ENCODE data around the gene TSPAN18.

Gene TSPAN18

DNA sequence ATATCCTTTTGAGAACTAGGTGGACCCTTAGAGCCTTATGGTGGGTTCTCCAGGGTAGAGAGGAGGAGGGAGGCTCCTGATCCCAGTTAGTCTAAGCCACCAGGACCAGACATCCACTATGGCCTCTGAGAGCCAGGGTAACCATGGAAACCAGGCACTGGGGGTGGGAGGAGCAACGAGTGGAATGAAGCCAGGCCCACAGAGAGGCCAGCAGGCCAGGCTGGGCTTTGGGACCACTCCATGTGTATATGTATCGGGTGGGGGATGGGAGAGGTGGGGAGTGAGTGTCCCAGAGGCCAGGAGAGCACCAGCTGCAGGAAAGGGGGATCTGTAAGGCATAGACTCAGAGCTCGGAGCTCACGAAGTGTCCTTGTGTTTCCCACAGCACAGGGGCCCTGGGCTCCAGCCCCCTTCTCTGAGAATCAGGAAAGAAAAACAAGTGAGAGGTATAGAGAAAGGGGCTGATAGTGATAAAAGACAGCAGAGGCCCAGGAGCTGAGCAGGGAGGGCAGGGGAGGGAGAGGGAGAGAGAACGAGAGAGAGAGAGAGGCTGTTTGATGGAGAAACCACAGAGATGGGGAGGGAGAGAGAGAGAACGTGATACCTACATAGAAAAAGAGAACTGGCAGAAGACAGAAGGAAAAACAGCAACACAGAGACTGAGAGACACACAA is 15.5 kb upstream of the TSPAN18 start:
- no peak for DNase-seq

DNA sequence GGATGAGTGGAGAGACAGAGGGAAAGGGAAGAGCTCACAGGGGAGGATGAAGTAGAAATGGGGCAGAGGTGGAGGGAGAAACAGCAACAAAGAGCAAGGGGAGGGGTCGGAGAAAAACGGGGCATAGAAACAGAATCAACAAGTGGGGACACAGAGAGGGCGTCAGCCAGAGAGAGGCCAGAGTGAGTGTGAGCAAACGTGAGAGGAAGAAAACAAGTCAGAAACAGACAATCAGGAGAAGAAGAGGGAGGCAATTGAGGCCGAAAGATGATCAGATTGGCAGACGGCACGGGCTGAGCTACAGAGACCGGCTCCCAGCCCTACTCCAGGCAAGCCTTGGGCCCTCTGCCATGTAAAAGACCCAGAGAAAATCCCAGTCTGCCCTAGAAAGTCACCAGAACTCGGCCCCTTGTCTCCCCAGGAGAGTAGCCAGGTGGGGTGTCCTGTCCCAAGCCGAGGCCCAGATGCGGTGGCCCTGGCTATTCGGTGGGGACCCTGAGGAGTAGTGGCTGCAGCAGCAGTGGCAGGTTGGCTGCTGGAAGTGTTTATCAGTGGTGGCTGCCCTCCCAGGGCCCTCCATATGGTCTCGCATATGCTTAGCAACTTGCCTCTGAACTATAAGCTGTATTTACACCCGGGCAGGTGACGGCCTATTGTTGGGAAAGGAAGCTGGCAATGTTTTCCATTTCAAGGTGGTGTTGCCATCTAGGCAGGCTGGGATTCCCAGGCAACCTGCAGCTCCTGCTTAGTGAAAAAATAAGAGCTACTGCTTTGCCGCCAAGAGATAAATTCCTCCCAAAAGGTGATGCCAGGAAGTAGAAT is 14.8 kb upstream of the TSPAN18 start:
- DNase-seq, result no peak

DNA sequence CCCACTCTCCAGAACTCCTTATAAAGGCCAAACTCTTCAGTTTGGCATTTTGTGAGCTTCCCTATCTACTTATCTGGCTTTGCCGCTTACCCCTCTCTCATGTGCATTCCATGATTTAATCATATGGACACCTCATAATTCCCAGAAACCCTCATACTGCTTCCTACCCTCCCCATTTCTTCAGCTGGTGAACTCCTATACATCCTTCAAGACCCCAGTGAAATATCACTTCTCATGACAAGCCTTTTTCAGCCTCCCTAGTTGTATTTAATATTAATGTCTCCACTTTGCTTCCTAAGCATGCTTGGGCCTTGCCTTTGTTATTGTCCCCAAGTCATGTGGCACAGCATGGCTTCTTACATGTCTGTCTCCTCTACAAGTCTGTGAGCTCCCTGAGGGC is 13.7 kb upstream of the TSPAN18 start:
- DNase-seq, result no peak

DNA sequence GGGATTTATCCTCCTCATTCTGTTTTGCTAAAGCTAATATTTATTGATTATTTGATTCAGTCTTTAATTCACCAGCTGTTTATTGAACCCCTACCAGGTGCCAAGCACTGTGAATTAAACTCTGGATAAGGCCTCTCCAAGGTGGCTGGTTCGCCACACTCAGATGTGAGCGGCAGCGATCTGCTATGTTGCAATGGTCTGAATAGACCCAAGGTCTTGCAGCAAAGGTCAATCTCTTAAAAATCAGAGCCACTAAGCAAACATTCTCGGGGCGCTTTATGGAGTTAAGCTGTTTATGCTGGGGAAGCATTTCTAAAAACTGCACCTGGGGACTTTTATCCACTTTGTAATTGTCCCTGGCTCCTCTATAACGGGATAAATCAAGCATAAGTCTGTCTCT is 10.5 kb upstream of the TSPAN18 start:
- no peak for DNase-seq

DNA sequence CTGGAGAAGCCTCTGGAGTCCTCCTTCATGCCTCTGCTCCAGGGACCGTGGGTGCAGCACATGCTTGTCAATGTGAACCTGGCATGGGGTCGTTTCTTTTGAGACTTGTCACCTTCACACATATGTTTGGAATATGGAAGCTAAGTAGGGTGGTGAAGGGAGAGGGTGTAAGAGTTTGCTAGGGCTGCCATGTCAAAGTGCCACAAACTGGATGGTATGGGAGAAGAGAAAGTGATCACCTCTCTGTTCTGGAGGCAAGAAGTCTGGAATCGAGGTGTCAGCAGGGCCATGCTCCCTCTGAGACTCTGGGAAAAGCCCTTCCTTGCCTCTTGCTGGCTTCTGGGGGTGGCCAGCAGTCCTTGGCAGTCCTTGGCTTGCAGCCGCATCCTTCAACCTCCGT is 8.7 kb upstream of the TSPAN18 start:
- DNase-seq, result no peak

DNA sequence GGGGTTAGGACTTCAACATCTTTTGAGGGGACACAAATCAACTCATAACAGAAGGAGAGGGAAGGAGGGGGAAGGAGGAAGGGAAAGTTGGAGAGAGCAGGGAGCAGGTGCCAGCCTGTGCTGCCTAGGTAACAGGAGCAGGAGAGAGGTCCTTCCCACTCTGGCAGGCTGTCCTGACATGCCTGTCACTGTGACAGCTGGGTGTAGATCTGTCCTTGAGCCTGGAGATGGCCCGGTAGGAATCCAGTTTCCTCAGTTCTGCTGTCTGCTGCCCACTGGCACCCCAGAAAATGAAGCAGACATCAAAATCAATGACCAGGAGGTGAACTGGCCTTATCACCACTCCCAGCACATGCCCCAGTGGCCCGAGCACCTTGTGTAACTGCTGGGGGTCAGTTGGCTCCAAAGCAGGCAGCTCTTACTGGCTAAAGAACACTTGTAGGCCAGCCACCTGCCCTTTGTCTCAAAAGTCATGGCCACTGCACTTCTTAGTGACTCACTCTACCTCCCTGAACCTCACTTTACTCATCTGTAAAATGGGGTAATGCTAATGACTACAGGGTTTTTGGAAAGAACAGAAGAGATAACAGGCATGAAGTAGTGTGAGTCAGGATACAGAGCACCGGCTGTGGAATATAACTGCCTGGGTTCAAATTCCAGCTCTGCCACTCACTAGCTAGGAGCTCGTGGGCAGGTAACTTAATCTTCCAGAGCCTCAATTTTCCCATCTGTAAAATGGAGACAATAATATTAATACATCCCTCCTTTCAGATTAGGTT is 8.0 kb upstream of the TSPAN18 start:
- DNase-seq, result no peak

DNA sequence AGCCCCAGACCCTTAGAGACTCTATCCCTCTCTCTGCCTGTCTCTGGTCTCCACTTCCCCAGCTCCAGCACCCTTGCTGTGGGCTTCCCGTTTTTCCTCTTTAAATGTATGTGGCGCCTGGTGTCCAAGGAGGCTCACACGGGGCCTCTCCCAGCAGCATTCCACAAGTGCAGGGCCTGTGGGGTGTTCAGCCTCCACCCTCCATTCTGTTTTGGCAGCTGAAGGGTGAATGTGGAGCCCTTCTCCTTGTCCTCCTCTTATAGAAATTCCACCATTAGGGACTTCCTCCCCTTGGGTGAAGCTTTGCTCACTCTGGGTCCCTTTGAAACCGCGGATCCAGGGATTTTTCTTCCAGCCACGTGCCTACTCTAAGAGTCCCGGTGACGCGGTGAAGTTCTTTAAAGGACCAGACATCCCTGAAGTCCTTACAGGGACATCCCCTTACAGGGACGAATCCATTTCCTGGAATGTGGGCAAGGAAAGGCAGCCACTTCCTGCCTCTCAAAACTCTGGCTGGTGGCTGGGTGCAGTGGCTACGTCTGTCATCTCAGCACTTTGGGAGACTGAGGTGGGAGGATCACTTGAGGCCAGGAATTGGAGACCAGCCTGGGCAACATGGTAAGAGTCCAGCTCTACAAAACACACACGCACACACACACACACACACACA is 1.6 kb upstream of the TSPAN18 start:
- DNase-seq, result no peak

DNA sequence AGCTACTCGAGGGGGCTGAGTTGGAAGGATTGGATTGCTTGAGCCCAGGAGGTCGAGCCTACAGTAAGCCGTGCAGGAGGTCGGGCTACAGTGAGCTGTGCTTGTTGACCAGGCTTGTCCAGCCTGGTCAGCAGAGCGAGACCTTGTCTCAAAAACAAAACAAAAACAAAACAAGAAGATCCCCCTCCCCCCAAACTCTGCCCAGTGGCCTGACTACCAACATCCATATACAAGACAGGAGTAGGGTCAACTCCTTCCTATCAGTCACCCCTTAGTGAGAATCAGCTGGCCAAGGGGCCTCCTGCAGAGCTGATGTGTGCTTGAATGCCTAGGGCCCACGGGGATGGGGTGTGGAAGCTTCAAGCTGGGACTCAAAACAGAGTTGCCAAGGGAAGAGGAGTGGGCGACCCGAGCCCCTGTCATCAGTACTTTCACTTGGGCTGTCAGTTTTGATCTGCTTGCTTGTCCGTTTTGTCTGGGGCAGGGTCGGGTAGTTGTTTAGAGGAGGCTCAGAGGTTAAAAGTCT is 942 bp upstream of the TSPAN18 start:
- DNase-seq, result no peak

DNA sequence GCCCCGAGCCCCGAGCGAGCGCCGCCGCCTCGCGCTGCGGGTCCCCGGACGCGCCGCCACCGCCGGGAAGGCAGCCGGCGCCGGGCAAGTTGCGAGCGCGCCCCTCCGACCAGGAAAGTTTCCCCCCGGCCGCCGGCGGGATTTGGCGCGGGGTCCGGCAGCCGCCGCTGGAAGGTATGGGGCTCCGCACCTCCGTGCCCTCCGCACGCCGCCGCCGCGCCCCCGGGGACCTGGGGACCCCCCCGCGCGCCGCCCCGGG is 281 bp downstream of the TSPAN18 start:
- DNase-seq, result peak in 1 of 2 donors; percentile 29

DNA sequence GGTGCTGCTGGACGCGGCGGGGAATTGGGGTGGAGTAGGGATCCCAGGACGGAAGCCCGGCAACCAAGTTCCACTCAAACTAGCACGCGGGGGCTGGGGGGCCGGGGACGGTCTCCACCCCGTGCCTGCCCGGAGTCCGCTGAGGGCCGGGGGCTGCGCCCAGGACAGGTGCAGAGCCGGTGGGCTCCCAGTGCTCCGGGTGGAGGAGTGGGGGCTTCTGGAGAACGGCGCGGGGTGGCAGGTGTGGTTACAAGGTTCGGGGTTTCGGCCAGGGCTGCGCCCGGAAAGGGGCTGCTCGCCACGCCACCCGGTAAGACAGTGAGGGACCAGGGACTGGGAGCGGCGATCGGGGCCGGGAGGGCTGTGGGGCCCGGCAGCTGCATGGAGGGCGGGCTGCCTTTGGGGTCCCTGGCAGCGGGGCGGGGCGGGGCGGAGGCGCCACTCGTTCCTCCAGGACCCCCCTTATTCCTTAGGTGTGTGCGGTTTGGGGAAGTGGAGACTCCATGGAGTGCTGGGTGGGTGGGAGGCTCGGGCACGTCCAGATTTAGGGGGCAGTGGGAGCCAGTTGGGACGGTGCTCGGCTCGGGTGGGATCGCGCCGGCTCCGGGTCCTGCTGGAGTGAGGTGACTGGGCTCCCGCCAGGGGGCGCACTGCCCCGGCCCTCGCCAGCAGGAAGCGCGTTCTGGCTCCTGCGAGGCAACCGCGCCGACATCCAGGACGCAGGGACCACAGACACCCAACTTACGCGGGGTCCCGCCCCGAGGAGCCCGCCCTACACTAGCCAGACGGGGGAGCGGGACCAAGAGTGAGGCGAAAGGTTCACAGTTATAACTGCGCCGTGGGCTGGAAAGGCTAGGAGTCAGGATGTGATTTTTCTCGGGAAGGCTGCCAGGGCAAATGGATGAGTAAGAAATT is 868 bp downstream of the TSPAN18 start:
- DNase-seq, result peak; percentile 83 to 87

DNA sequence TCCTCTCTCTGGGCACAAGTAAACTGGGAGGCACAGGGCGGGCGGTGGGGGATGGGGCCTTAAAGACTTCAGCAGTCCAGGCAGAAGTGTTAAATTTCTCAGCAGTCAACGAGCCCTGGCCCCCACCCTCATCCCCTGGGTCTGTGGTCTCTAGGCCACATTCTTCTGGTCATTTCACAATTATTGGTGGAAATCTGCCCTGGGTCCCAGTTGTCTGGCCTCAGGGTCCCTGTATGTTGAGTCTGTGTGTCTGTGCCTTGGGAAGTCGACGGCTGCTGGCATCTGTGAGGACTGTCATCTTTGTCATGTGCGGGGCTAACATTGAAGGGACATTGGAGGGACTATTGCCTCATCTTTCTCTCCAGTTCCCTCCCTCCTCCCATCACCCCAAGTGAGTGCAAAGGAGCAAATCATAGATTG is 1.7 kb downstream of the TSPAN18 start:
- DNase-seq, result peak in 1 of 2 donors; percentile 21

DNA sequence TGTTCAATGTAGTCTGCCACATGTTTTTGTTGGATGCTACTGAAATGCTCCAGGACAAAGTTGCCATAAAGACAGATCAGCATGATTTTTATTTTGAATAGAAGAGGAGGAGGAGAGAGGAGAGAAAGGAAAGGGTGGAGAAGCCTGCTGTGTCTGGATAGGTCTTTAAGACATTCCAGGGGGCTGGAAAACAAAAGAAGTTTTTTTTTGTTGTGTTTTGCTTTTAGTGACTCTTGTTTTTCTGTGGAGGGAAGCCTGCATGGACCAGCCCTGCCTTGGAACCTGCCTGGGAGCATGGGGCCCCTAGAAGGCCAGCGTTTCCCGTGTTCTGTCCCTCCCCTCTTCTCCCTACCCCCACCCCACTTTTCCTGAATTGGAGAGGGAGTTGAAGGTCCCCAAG is 2.3 kb downstream of the TSPAN18 start:
- no peak for DNase-seq

DNA sequence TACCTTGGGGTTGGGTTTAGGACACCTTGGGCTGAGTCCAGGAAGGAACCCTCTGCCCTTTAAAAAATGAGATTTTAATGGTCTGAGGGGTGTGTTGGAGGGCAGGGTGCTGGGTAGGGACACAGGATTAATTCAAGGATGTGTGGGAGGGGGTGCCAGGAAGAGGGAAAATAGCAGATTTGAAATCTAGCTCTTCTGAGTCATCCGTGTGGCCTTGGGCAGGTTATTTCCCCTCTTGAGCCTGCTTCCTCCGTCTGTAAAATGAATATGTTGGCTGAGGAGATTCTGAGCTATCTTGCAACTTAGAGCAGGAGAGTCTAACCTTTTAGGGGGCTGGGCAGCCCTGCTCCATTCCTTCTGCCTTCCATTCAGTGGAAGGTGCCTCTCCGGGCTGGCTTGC is 3.0 kb downstream of the TSPAN18 start:
- no peak for DNase-seq

DNA sequence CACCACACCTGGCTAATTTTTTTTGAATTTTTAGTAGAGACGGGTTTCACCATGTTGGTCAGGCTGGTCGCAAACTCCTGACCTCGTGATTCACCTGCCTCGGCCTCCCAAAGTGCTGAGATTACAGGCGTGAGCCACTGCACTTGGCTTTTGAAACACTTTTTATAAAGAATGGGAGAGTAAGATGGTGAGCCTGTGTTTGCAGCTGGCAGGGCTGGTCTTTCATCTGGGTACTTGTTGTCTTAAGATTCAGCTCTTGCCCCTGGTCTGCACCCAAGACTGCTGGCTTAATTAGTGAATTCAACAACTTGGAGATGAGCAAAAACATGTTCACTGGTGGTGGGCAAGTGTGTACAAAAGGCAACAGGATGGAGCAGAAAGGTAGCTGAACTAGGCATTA is 4.0 kb downstream of the TSPAN18 start:
- no peak for DNase-seq

DNA sequence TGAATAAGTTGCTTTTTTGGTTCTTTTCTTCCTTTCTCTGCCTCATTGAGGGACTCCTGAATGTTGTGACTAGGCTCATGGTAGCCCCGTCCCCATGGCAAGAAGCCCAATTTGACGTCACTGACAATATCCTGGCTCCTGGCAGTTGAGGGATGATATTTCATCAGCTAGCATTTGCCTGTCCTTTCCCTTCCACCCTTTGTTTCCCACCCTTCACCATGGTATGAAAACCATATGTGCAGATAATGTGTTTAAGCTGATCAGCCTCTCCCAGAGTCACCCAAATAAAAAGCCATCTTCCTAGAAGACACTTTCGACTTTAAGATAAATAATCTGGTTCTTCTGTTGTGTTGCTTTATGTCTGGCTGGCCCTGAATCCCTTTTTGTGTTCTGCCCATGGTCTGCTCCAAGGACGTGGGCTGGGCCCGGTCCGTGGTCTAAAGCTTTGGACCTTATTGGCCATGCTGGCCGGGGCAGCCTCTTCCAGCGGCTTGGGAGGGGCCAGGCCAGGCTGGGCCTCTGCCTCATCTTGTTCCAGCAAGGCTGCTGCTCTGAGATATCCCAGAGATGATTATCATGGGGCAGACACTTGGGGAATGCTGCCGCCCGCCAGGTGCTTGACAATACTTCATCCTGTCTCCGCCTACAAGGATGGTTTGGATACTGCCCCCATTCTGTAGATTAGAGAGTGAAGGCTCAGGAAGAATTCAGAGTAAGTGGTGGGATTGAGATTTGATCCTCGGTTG is 5.1 kb downstream of the TSPAN18 start:
- no peak for DNase-seq

DNA sequence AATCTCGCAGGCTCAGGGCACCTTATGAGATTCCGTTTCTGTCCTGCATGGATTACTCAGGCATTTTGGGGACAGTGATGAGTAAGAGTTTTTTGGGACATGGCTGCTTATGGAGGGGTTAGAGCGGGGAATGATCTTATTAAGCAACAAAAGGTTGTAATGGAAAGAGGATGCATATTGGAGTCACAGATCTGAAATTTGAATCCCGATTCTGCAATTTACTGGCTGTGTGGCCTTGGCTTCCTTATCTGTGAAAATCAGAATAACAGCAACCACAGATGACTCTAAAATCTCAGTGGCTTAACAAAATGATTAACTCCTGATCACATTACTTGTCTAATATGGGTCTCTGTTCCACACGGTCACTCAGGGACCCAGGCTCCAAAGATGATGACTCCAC is 5.8 kb downstream of the TSPAN18 start:
- no peak for DNase-seq

DNA sequence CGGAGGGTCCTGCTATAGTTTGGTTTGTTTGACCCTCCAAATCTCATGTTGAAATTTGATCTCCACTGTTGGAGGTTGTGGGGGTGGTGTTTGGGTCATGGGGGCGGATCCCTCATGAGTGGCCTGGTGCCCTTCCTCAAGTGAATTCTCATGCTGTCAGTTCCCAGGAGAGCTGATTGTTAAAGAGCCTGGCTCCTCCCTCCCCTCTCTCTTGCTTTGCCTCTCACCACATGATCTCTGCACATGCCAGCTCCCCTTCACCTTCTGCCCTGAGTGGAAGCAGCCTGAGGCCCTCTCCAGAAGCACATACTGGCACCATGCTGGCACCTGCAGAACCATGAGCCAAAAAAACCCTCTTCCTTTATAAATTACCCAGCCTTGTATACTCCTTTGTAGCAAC is 7.1 kb downstream of the TSPAN18 start:
- no peak for DNase-seq

DNA sequence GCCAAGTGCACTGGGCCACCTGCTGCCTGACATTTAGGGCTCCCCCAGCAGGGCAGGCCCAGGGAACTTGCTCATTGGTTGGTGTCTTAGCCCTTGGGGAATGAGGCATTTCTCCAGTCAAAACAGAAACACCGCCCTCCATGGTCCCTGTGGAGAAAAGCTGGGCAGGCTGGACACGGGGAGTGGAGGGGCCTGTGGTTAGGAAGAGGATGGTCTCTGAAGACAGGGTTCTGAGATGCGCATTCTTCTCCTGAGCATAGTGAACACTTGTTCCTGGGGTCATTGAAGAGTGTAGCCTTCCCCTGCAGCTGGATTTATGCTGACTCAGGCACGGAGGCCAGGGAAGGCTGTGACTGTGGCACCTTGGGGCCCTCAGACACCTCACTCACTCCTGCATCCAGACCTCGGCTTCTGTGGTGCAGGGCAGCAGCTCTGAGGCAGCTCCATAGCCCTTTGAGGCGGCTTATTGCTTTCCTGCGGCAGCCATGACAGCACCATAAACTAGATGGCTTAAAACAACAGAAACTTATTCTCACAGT is 8.2 kb downstream of the TSPAN18 start:
- DNase-seq, result no peak

DNA sequence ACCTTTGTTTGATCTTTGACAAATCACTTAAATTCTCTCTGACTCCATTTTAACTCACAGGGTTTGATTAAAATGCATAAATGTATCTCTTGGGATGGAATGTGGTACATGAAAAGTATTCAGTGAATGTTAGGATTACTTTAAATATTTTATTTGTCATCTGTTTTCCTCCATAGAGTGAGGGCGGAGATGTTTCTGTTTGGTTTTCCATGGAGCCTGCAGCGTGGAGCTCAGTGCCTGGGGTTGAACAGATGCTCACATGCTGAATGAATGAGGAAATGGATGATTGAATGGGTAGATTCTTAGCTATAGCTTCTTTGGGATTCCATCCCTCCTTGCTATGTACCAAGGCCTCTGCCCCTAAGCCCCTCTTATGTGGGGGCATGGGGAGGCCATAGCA is 10.0 kb downstream of the TSPAN18 start:
- DNase-seq, result no peak

DNA sequence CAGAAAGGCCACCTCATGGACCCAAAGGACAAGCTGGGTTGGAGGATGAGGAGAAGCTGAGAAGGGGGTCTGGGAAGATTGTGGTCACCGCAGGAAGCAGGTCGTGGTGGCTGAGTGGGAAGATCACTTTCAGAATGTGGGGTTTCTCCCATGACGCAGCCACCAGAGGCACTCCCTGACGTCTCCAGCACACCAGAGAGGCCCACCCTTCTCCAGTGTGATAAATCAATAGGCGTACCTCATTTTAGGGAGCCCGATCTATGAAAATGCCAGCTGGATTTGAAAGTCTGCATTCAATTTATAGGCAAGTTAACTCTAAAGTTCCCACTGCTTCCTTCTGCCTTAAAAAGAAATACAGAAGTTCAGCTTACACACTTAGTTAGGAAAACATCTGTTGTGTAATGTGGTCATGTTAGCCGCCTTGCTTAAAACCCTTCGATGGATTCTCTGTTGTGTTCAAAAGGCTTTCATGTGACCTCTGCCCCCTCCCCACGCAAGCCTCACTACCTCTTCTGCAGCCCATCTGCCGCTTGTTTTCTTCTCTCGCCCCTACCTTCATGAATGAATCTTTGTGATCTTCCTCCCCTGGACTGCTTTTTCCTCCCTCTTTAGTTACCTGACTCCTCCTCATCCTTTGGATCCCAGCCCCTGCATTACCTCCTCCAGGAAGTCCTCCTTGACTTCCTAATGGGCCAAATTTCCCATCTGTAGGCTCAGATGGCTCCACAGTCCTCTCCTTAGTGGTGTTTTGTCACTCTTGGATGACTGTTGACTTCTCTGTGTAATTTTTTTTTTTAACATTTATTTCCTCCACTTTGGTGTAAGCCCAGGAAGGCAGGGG is 10.7 kb downstream of the TSPAN18 start:
- DNase-seq, result no peak
